ENCODE measurements around the gene ZAP70.

DNA sequence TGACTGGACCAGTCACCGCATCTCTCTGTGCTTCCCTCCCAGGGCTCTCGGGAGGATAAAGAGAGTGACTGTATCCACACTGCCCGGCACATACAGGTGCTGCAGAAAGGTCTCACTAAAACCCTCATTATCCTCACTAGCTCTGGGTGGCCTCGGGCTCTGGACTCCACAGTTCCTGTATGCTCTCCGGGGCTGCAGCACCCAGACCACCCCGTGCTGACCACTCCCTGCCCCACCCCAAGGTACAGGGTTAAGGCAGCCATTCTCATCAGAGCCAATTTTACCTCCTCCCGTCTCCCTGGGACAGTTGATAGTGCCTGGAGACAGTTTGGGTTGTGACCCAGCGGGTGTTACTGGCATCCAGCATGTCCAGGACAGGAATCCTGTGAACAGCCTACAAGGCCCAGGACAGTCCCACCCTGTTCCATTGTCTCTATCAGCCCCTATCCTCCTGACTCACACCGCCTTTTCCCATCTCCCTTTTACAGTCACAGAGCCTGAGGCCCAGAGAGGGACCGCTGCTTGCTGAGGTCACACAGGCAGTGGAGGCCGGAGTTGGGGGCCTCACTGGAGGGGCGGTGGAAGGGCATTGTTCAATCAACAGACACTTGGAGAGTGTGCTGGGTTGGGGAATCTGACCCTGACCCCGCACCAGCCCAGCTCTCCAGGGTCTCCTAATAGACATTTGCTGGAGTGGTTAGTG lies 1.7 kb downstream of the ZAP70 start:
- TF ChIP-seq E2F4 (CRISPR knock-in tag; IDR thresholded peaks at IDR 0.05; ENCODE audit: borderline replicate concordance, low read depth) (no peak), MAX (CRISPR knock-in tag; IDR thresholded peaks at IDR 0.05) (no peak), PREB (CRISPR knock-in tag; IDR thresholded peaks at IDR 0.05; ENCODE audit: borderline replicate concordance) (no peak), ZNF232 (CRISPR knock-in tag; IDR thresholded peaks at IDR 0.05) (no peak), FOXJ3 (CRISPR knock-in tag; IDR thresholded peaks at IDR 0.05; ENCODE audit: borderline replicate concordance) (no peak), ESRRA (CRISPR knock-in tag; IDR thresholded peaks at IDR 0.05; ENCODE audit: borderline replicate concordance) (no peak), NFE2L1 (CRISPR knock-in tag; IDR thresholded peaks at IDR 0.05) (no peak), IRF2 (CRISPR knock-in tag; IDR thresholded peaks at IDR 0.05; ENCODE audit: borderline replicate concordance, low read depth) (no peak), E2F1 (CRISPR knock-in tag; IDR thresholded peaks at IDR 0.05) (no peak), ZNF671 (CRISPR knock-in tag; IDR thresholded peaks at IDR 0.05) (no peak)
- TF ChIP-seq, protein P1, sequence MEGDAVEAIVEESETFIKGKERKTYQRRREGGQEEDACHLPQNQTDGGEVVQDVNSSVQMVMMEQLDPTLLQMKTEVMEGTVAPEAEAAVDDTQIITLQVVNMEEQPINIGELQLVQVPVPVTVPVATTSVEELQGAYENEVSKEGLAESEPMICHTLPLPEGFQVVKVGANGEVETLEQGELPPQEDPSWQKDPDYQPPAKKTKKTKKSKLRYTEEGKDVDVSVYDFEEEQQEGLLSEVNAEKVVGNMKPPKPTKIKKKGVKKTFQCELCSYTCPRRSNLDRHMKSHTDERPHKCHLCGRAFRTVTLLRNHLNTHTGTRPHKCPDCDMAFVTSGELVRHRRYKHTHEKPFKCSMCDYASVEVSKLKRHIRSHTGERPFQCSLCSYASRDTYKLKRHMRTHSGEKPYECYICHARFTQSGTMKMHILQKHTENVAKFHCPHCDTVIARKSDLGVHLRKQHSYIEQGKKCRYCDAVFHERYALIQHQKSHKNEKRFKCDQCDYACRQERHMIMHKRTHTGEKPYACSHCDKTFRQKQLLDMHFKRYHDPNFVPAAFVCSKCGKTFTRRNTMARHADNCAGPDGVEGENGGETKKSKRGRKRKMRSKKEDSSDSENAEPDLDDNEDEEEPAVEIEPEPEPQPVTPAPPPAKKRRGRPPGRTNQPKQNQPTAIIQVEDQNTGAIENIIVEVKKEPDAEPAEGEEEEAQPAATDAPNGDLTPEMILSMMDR (IDR thresholded peaks at IDR 0.05) = no peak
- TF ChIP-seq, protein P2, sequence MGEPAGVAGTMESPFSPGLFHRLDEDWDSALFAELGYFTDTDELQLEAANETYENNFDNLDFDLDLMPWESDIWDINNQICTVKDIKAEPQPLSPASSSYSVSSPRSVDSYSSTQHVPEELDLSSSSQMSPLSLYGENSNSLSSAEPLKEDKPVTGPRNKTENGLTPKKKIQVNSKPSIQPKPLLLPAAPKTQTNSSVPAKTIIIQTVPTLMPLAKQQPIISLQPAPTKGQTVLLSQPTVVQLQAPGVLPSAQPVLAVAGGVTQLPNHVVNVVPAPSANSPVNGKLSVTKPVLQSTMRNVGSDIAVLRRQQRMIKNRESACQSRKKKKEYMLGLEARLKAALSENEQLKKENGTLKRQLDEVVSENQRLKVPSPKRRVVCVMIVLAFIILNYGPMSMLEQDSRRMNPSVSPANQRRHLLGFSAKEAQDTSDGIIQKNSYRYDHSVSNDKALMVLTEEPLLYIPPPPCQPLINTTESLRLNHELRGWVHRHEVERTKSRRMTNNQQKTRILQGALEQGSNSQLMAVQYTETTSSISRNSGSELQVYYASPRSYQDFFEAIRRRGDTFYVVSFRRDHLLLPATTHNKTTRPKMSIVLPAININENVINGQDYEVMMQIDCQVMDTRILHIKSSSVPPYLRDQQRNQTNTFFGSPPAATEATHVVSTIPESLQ (CRISPR knock-in tag; IDR thresholded peaks at IDR 0.05) = no peak

All from WTC11 (cell line).